ENCODE data around the gene GGN.

Gene GGN

DNA sequence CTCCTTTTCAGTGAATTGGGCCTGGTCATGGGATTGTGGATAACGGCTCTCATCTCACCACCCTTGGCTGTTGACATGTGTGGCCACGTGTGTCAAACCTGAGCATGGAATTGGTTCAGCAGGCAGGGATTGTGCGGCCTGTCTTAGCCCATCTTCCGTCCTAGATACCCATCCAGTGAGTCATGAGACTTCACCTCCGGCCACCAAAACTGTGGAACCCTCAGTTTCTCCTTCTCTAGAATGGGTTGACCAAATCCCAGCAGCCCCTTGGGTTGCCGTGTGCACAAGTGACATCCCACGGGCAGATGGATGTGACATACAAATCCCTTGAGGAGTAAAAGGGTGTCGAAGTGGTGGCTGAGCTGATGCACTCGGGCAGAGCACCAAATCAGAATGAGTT is 6.7 kb downstream of the GGN start:
- DNase-seq (ENCODE audit: low read depth), result no peak
- TF ChIP-seq, protein P1, sequence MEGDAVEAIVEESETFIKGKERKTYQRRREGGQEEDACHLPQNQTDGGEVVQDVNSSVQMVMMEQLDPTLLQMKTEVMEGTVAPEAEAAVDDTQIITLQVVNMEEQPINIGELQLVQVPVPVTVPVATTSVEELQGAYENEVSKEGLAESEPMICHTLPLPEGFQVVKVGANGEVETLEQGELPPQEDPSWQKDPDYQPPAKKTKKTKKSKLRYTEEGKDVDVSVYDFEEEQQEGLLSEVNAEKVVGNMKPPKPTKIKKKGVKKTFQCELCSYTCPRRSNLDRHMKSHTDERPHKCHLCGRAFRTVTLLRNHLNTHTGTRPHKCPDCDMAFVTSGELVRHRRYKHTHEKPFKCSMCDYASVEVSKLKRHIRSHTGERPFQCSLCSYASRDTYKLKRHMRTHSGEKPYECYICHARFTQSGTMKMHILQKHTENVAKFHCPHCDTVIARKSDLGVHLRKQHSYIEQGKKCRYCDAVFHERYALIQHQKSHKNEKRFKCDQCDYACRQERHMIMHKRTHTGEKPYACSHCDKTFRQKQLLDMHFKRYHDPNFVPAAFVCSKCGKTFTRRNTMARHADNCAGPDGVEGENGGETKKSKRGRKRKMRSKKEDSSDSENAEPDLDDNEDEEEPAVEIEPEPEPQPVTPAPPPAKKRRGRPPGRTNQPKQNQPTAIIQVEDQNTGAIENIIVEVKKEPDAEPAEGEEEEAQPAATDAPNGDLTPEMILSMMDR (IDR thresholded peaks at IDR 0.05; ENCODE audit: insufficient read depth, low read depth, low read length, missing control alignments), result no peak
- no peak overlapping the region for H3K4me3 ChIP-seq (ENCODE audit: low read length)

DNA sequence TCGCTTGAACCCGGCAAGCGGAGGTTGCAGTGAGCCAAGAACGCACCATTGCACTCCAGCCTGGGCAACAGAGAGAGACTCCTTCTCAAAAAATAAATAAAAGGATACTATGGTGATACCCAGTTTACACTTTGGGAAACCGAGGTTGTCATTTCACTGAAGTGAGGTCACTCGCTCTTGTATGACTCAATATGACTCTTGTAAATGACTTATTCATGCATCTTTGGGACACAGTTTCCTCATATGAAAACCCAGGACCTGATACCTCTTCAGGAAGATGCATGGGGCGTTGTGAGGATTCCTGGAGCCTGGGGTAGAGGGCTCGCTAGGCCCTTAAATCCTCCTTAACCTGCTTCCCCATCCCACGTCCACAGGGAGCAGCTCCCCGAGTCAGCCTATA is 9.0 kb downstream of the GGN start:
- DNase-seq (ENCODE audit: low read depth), result no peak
- H3K4me3 ChIP-seq (ENCODE audit: low read length), result no peak overlapping the region
- TF ChIP-seq, protein P1 (IDR thresholded peaks at IDR 0.05; ENCODE audit: insufficient read depth, low read depth, low read length, missing control alignments), result no peak

DNA sequence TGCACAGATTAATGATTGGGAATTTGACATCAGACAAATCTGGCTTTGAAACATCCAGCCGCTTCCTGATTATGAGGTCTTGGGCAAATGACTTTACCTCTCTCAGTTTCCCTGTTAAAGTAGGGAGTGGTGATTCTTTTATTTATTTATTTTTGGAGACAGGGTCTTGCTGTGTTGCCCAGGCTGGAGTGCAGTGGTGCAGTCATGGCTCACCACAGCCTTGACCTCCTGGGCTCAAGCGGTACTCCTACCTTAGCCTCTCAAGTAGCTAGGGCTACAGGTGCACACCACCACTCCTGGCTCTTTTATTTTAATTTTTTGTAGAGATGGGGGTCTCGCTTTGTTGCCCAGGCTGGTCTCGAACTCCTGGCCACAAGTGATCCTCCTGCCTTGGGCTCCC is 10.8 kb downstream of the GGN start:
- DNase-seq (ENCODE audit: low read depth), result no peak
- TF ChIP-seq, protein P1 (IDR thresholded peaks at IDR 0.05; ENCODE audit: insufficient read depth, low read depth, low read length, missing control alignments), result no peak

DNA sequence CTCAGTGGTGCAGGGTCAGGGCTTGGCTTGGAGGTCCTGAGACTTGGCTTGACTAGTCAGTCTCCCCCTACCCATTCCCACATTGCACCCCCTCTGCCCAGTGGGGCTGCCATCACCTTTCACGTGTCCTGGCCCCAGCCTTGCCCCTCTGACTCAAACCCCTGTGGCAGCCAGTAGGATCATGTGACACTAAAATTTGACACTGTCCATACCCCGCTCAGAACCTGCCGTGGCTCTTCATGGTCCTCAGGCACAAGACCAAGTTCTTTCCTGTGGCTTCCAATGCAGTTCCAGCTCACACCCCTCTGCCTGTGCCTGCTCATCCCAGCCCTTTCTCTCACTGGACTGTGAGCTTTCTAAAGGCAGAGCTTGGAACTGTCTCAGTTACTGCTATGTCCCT is 11.3 kb downstream of the GGN start:
- TF ChIP-seq, protein P1 (IDR thresholded peaks at IDR 0.05; ENCODE audit: insufficient read depth, low read depth, low read length, missing control alignments), result no peak
- H3K4me3 ChIP-seq (ENCODE audit: low read length), result no peak overlapping the region
- DNase-seq (ENCODE audit: low read depth), result no peak

More for the DNA sequence above, 10.8 kb downstream of the GGN start:
- no peak overlapping the region for H3K4me3 ChIP-seq (ENCODE audit: low read length)

DNA sequence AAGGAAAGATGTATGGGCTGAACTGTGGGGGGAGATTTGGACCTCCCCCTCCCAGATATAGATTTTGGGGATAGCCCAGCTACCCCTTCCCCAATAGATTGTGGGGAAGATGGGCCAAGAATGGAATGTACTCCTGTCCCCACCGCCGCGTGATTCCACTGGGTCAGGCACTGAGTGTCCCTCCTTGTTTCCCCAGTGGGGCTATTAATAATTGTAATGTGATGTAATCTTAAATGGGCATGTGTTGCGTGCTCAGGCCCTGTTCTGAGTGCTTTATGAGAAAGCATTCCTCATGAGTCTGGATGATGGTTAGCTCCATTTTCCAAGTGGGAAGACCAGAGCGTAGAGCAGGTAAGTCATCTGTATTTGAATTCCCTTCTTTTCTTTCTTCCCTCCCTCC is 12.1 kb downstream of the GGN start:
- TF ChIP-seq, protein P1 (IDR thresholded peaks at IDR 0.05; ENCODE audit: insufficient read depth, low read depth, low read length, missing control alignments), result no peak
- H3K4me3 ChIP-seq (ENCODE audit: low read length), result peak overlapping the region; percentile 93
- DNase-seq (ENCODE audit: low read depth), result peak; percentile 31

DNA sequence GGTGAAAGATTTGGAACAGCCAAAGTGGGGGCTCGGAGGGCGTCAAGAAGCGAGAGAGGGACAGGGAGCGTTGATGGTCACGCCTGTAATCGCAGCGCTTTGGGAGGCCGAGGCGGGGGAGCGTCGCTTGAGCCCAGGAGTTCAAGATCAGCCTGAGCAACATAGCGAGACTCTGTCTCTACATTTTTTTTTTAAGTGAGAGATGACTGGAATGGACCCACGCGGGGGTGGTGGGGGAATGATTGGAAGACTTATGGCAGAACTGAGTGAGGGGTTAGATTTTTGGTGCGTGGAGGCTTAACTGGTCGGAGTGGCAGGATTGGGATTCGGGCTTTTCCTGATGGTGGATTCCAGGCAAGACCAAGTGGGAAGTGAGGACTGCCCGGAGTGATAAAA is 12.7 kb downstream of the GGN start:
- peak overlapping the region; percentile 93 for H3K4me3 ChIP-seq (ENCODE audit: low read length)
- TF ChIP-seq, protein P1 (IDR thresholded peaks at IDR 0.05; ENCODE audit: insufficient read depth, low read depth, low read length, missing control alignments), result no peak
- no peak for DNase-seq (ENCODE audit: low read depth)

DNA sequence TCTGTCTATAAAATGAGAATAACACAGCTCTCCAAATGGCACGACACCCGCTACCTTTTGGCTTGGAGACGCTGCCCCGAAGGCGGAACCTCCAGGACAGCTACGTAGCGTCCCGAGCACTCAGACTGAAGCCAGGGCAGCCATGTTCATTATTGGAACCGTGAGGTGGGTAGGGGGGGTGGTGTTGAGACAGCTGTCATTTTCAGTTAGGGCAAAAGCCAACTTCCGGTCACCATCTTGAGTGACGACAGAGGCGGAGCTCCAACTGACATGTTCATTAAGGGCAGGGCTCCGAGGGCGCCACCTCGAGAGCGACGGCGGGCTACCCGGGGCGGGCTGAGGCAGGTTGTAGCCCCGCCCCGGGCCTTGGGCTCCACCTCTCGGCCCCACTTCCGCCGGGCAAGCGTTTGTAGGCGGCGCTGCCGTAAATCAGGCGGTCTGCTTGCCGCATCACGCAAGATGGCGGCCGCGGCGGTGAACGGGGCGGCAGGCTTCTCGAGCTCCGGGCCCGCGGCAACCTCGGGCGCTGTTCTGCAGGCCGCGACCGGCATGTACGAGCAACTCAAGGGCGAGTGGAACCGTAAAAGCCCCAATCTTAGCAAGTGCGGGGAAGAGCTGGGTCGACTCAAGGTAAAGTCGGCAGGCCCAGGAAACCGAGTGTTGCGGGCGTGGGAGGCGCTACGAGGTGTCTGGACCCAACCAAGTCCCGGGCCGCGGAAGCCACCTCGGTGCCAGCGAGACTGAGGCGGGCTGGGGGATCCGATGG is 13.3 kb downstream of the GGN start, which contains the start of gene PSMD8:
TSS of gene PSMD8 (plus strand) at position 240 of the 766 bp plus-strand sequence. CDS start at position 271, 31 bp downstream.
- peak within 1 kb of the TSS; percentile 93 for H3K4me3 ChIP-seq (ENCODE audit: low read length)
- peak; percentile 99 for DNase-seq (ENCODE audit: low read depth)
- TF ChIP-seq, protein P1 (IDR thresholded peaks at IDR 0.05; ENCODE audit: insufficient read depth, low read depth, low read length, missing control alignments), result peak; percentile 7
